ENCODE results near the gene PADI2. TPM values are rescaled to one million over a fixed set of nuclear protein-coding genes. Genes with fewer than 3 reads are reported as not detected.

Gene PADI2
- total RNA-seq, 4 donors from 2014 or later, result 156 to 176 (median 171) TPM

- Histone ChIP-seq H3K36me3 (no peaks in the 10 kb centered on the region), H3K27ac (peak overlapping the region; percentile 94 to 98 (median 96)), H3K27me3 (no peaks in the 10 kb centered on the region), H3K9me3 (no peaks in the 10 kb centered on the region), H3K4me3 (no peak overlapping the region), H3K4me1 (peaks cover 76 to 88% of the 10 kb centered on the region in 2 donors)
- ATAC-seq (no peak), DNase-seq (no peak)
- in situ Hi-C loops (cut with MboI; ENCODE audit: low sequenced_read_pairs in 4 of 4) (no loop called here), intact Hi-C loops (cut with DNase I; ENCODE audit: low total_unique reads) (loop anchor here (10.0 kb wide), 1 partner anchor 1097 kb away; the partner anchor contains the start of gene HSPB7)
- TF ChIP-seq, protein P1, sequence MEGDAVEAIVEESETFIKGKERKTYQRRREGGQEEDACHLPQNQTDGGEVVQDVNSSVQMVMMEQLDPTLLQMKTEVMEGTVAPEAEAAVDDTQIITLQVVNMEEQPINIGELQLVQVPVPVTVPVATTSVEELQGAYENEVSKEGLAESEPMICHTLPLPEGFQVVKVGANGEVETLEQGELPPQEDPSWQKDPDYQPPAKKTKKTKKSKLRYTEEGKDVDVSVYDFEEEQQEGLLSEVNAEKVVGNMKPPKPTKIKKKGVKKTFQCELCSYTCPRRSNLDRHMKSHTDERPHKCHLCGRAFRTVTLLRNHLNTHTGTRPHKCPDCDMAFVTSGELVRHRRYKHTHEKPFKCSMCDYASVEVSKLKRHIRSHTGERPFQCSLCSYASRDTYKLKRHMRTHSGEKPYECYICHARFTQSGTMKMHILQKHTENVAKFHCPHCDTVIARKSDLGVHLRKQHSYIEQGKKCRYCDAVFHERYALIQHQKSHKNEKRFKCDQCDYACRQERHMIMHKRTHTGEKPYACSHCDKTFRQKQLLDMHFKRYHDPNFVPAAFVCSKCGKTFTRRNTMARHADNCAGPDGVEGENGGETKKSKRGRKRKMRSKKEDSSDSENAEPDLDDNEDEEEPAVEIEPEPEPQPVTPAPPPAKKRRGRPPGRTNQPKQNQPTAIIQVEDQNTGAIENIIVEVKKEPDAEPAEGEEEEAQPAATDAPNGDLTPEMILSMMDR (IDR thresholded peaks at IDR 0.05 in 4 of 5, conservative IDR thresholded peaks at IDR 0.05 in 1 of 5), result no peak
- no peak for TF ChIP-seq POLR2A (IDR thresholded peaks at IDR 0.05)
Observed at GRCh38 chr1:17112076-17112475, 7.2 kb downstream of the PADI2 start.

DNA sequence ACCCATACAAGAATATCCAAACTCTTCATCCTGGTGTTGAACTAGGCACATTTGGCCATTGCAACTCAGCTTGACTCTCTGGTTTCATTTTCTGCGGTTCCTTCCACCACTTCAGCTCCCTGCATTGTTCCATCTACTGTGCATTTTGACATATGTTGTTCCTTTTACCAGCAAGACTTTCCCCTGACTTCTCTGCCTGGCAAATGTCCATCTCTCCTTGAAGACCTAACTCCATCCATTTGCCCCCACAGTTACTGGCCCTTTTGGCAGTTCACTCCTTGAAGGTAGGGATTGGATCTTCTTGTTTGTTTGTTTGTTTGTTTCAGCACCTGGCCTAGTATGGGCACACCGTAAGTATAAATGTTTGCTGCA, 8.7 kb downstream of the PADI2 start:
- TF ChIP-seq, protein P1 (IDR thresholded peaks at IDR 0.05 in 4 of 5, conservative IDR thresholded peaks at IDR 0.05 in 1 of 5), result no peak
- TF ChIP-seq POLR2A (IDR thresholded peaks at IDR 0.05), result no peak
- Histone ChIP-seq H3K27ac (peak overlapping the region; percentile 94 to 98 (median 96)), H3K36me3 (no peaks in the 10 kb centered on the region), H3K4me3 (no peak overlapping the region), H3K4me1 (peaks cover 61 to 74% of the 10 kb centered on the region in 2 donors), H3K27me3 (no peaks in the 10 kb centered on the region), H3K9me3 (no peaks in the 10 kb centered on the region)
- intact Hi-C loops (cut with DNase I; ENCODE audit: low total_unique reads) (loop anchor here (10.0 kb wide), 1 partner anchor 1096 kb away; the partner anchor contains the start of gene HSPB7), in situ Hi-C loops (cut with MboI; ENCODE audit: low sequenced_read_pairs in 4 of 4) (no loop called here)
- DNase-seq, result no peak
- ATAC-seq, result no peak

DNA sequence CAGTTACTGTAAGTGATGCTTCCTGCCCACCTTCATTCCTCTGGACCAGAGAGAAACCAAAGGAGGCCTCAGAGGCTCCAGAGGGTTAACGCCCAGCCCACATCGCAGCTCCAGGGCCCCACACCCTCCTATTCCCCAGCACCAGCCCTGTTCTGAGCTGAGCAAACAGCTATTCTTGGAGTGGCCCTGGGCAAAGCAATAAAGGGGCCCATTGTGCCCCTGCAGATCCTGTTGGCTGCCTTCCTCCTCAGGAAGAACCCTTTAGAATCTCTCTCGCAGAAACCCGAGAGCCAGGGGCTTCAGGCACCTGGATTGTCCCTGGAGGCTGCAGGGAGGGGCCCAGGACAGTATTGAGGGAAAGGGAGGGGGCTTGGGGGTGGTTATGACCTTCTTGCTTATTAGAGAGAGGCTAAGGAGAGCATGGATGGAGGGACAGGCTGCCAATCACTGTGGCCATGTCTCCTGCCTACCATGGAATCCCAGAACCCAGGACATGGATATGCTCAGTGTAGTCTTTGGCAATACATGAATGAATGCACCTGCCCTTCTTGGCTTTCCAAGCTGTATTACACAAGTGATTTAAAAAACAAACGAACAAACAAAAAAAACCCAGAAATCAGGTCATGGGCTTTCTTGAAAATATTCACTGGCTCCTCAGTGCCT, 9.2 kb downstream of the PADI2 start:
- Histone ChIP-seq H3K36me3 (no peaks in the 10 kb centered on the region), H3K4me3 (no peak overlapping the region), H3K4me1 (peaks cover 56 to 69% of the 10 kb centered on the region in 2 donors), H3K27ac (peak overlapping the region; percentile 94 to 98 (median 96)), H3K27me3 (no peaks in the 10 kb centered on the region), H3K9me3 (no peaks in the 10 kb centered on the region)
- DNase-seq (peak in 1 of 2 donors; percentile 57), ATAC-seq (peak; percentile 38 to 42)
- in situ Hi-C loops (cut with MboI; ENCODE audit: low sequenced_read_pairs in 4 of 4), result no loop called here
- TF ChIP-seq, protein P1 (IDR thresholded peaks at IDR 0.05 in 4 of 5, conservative IDR thresholded peaks at IDR 0.05 in 1 of 5), result no peak
- TF ChIP-seq POLR2A (IDR thresholded peaks at IDR 0.05), result no peak
- intact Hi-C loops (cut with DNase I; ENCODE audit: low total_unique reads), result loop anchor here (10.0 kb wide), 1 partner anchor 1095 kb away; the partner anchor contains the start of gene HSPB7

GRCh38 chr1:17108786-17109185, 10.5 kb downstream of the PADI2 start:
- H3K4me3 ChIP-seq, result no peak overlapping the region
- peak overlapping the region; percentile 64 to 98 (median 96) for H3K27ac ChIP-seq
- DNase-seq (peak in 1 of 2 donors; percentile 56), ATAC-seq (peak in 1 of 2 donors; percentile 30)
- in situ Hi-C loops (cut with MboI; ENCODE audit: low sequenced_read_pairs in 4 of 4), result no loop called here
- intact Hi-C loops (cut with DNase I; ENCODE audit: low total_unique reads), result no loop called here
- no peaks in the 10 kb centered on the region for H3K36me3 ChIP-seq
- no peaks in the 10 kb centered on the region for H3K27me3 ChIP-seq
- TF ChIP-seq, protein P1 (IDR thresholded peaks at IDR 0.05 in 4 of 5, conservative IDR thresholded peaks at IDR 0.05 in 1 of 5), result no peak
- no peak for TF ChIP-seq POLR2A (IDR thresholded peaks at IDR 0.05)
- no peaks in the 10 kb centered on the region for H3K9me3 ChIP-seq
- peaks cover 48 to 58% of the 10 kb centered on the region in 2 donors for H3K4me1 ChIP-seq

All from gastrocnemius medialis (tissue), 4 donors.